DMS153 treated with DMSO at 0.1 percent for 48 hours (cell line): ENCODE data around the gene SMPD3.

Source experiments
- DNase-seq: peaks from one replicate; lab custom pipeline; 2025; ENCODE audit not compliant: unreplicated experiment; lab: John Stamatoyannopoulos, UW

Gene SMPD3

DNA sequence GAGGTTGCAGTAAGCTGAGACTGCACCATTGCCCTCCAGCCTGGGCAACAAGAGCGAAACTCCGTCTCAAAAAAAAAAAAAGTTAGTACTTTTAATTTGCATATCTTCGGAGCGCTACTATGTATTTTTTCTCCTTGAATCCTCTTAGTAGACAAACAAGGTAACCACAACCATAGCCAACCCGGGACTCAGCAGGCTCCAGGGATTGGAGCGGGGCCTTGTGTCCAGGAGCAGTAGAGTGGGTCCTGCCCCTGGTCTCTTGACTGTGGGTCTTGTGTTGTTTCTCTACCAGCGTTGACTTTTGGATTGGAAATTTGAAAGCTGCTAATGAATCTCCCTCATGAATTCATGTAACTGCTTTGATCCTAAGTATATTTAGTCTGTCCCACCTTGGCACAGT lies 105.2 kb downstream of the SMPD3 start:
- no peak for DNase-seq

DNA sequence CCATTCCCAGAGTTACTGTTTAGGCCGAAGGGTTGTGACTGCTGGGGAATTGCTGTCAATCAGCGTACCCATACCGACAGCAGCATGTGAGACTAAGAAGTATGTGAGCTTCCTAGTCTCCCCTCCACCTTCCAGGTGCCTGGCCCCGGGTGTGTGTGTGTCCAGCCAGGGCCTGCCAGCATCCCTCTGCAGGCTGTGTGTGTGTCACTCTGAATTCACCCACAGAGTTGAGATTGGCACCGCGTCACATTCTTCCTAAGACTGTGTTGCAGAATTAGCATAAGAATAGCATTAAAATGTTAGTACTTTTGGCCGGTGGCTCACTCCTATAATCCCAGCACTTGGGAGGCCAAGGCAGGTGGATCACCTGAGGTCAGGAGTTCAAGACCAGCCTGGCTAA lies 105.7 kb downstream of the SMPD3 start:
- DNase-seq = no peak

DNA sequence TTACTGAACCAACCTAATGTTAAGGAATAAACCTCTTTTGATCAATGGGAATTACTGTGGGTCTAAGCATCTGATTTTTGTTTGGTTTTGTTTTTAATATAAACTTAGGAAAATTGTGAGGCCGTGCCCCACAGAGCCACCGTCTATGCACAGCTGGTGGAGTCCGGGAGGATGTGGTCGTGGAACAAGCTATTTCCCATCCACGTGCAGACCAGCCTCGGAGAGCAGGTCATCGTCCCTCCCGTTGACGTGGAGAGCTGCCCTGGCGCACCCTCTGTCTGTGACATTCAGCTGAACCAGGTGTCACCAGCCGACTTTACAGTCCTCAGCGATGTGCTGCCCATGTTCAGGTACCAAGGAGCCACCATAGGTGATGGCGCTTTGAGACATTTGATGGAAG lies 109.1 kb downstream of the SMPD3 start:
- no peak for DNase-seq

GRCh38 chr16:68338326-68339119 lies 109.8 kb downstream of the SMPD3 start:
- DNase-seq = no peak

DNA sequence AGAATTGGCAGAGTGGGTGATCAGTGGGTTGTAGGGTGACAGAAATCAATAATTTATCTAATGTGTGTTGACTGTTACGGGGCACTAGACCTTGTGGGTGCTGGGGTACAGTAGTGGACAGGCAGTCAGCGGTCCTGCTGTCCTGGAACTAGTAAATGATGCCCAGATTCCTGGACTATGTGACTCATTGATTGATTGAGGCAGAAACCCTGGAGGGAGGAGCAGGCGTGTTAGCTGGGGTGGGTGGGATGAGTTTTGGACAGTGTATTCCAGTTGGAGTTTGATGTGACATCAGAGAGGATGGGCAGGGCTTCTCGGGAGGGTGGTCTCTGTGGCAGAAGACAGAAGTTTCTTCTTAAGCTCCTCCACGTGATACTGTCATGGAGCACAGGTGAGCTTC lies 113.1 kb downstream of the SMPD3 start:
- no peak for DNase-seq

- no peak for DNase-seq
Observed at GRCh38 chr16:68332411-68333121, 115.7 kb downstream of the SMPD3 start.

DNA sequence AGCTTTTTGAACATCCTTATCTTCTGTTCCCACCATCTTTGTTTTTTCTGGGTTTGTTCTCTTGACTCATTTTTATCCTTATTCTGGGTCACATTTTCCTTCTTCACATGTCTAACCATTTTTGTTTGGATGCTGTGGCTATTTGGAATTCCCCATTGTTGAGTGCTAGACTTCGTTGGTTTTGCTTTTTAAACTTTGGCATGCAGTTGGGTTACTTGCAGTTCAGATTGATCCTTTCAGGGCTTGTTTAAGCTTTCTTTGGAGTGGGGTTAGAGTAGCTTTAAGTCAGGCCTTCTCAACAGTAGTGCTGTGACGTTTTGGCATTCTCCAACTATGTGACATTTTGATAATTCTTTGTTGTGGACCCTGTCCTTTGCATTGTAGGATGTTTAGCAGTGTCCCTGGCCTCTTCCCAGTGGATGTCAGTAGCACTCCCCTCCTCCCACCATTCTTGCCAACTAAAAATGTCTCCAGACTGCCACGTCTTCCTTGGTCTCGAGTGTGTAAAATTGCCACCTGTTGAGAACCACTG lies 116.4 kb downstream of the SMPD3 start:
- no peak for DNase-seq

- DNase-seq = no peak
Observed at GRCh38 chr16:68328860-68329390, 119.4 kb downstream of the SMPD3 start.

- DNase-seq = peak; percentile 73
Observed at GRCh38 chr16:68328151-68328859, 120.0 kb downstream of the SMPD3 start.

- DNase-seq = no peak
Observed at GRCh38 chr16:68324780-68325357, 123.4 kb downstream of the SMPD3 start.

- DNase-seq = no peak
Observed at GRCh38 chr16:68324336-68324735, 124.0 kb downstream of the SMPD3 start.

DNA sequence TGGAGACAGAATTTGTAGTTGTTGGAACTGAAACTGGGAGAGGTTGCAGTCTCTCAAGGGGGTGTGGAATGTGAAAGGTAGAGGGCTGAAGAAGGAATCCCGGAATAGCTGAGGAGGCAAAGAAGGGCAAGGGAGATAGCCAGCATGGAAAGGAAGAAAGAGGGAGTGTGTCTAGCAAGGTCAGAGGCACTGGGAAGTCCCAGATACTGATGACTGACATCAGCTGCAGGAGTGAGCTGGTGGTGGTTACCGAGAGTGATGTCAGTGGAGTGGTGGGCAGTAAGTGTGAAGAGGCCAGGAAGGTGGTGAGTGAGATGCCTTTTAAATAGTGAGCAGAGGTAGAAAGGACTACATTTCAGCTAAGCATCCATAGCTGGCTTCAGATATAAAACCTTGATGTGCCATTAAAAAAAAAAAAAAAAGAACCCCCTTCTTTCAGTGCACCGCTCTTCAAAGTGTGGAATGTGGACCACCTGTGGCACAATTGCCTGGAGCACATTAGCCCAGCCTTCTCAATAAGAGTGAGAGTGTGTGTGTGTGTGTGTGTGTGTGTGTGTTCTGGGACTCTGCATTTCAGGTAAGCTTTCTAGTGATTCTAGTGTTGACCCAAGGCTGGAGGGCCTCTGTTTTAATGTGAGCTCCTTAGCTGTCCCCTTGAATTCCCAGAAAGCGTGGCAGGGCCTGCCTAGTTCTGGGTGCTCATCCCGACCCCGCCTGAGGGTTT lies 129.0 kb downstream of the SMPD3 start:
- DNase-seq = no peak

GRCh38 chr16:68313116-68313515 lies 135.2 kb downstream of the SMPD3 start:
- DNase-seq = no peak

- DNase-seq = peak; percentile 85
Observed at GRCh38 chr16:68310774-68311511, 137.4 kb downstream of the SMPD3 start, which contains the start of the genes PRMT7 and SLC7A6OS. TSS of gene PRMT7 (plus strand) at chr16:68311019. CDS start at chr16:68315980, 4,961 bp downstream. TSS of gene SLC7A6OS (minus strand) at chr16:68310946. CDS start at chr16:68310926, 20 bp downstream.

- DNase-seq = no peak
Observed at GRCh38 chr16:68310437-68310773, 137.9 kb downstream of the SMPD3 start.

- no peak for DNase-seq
Observed at GRCh38 chr16:68309799-68310198, 138.5 kb downstream of the SMPD3 start.
